Right lobe of liver (tissue), 4 donors: ENCODE measurements around the gene FAM13A.
"Not testable (repeated sequence)": the region's sequence is repeated elsewhere in the genome, so short reads cannot be mapped to it uniquely, and the experiment has no call there.

ENCODE experiments used
- CTCF ChIP-seq, 4 donors: fragments of 200-600 bp in 3 of 4; fragments of 450-650 bp in 1 of 4; IDR thresholded peaks; one replicate each; pipeline versions ENCODE4 v1.5.1 to v1.8.0; 2016 to 2022; ENCODE audit warnings: antibody characterized with exemption in 4 of 4, mild to moderate bottlenecking in 2 of 4
- POLR2A ChIP-seq: fragments of 450-650 bp; IDR thresholded peaks from one replicate; pipeline ENCODE4 v1.6.1; 2017; ENCODE audit warnings: antibody characterized with exemption, mild to moderate bottlenecking
- donor health status: DM: no; HTN: no; CAD: no.
- donor health status: DM: no; HTN: no; CAD: no.
- donor health status: DM: no; HTN: yes; CAD: no.

GRCh38 chr4:89014897-89015296, 42.1 kb downstream of the FAM13A start:
- not testable (repeated sequence) for TF ChIP-seq POLR2A; CTCF (IDR thresholded peaks at IDR 0.05)
